Cardiac muscle cell (in vitro differentiated cells and primary cell): ENCODE data around the gene DIAPH2. TPM values are rescaled to one million over a fixed set of nuclear protein-coding genes. Genes with fewer than 3 reads are reported as not detected.

Experiments
- DNase-seq, 2 donors: peaks; one replicate each; pipeline versions ENCODE4 v3.0.0 to v3.0.0-alpha.2; 2010 to 2017; ENCODE audit warnings: low read depth in 1 of 2, low spot score in 1 of 2
- H3K27ac ChIP-seq: fragments of 200-600 bp; sonication (generic); 2 replicates; pipeline ENCODE4 v1.5.1; 2016
- H3K27me3 ChIP-seq: fragments of 200-600 bp; sonication (generic); 2 replicates; pipeline ENCODE4 v1.6.0; 2016; ENCODE audit warnings: control low read depth
- H3K36me3 ChIP-seq: fragments of 200-600 bp; sonication (generic); 2 replicates; pipeline ENCODE4 v1.5.1; 2016; ENCODE audit warnings: control low read depth
- H3K4me1 ChIP-seq: fragments of 200-600 bp; sonication (generic); 2 replicates; pipeline ENCODE4 v1.8.1; 2017; ENCODE audit warnings: low read depth, mild to moderate bottlenecking, mixed run types
- H3K4me3 ChIP-seq: fragments of 200-600 bp; sonication (generic); 2 replicates; pipeline ENCODE4 v1.5.1; 2016; ENCODE audit warnings: mild to moderate bottlenecking
- H3K9me3 ChIP-seq: fragments of 200-600 bp; sonication (generic); 2 replicates; pipeline ENCODE4 v1.5.1; 2017; ENCODE audit warnings: low read depth, mild to moderate bottlenecking, control low read depth
- CTCF ChIP-seq: IDR thresholded peaks from 2 replicates; pipeline ENCODE4 v1.5.1; 2012; ENCODE audit warnings: low read depth, mild to moderate bottlenecking, low read length
- polyA plus RNA-seq: library from polyadenylated mRNA; unstranded; fragments of >200 nt; fragmentation: Nextera tagmentation; extraction: Ambion mirVana; gene quantifications from 2 replicates; pipeline ENCODE4 v1.2.1, GENCODE V29; 2016
- total RNA-seq: library from RNA; depleted of rRNA; stranded (reverse); fragments of >200 nt; gene quantifications from 2 replicates; pipeline ENCODE4 v1.2.3, GENCODE V29; 2016

DIAPH2 gene
- 6.9 and 18.4 TPM in 2 replicates for total RNA-seq
- 9.1 and 17.4 TPM in 2 replicates for polyA plus RNA-seq

- H3K36me3 ChIP-seq = no peaks in the 10 kb centered on the region
- H3K4me1 ChIP-seq = no peaks in the 10 kb centered on the region
- peak; percentile 6 for TF ChIP-seq CTCF
- no peaks in the 10 kb centered on the region for H3K27me3 ChIP-seq
- no peaks in the 10 kb centered on the region for H3K9me3 ChIP-seq
- H3K4me3 ChIP-seq = peak within 1 kb of the TSS; percentile 66
- H3K27ac ChIP-seq = no peak within 1 kb of the TSS
- peak; percentile 87 to 89 for DNase-seq
These were observed at the start of gene DIAPH2 for GRCh38 chrX:96684339-96685209. TSS of gene DIAPH2 (plus strand) at chrX:96684842.

DNA sequence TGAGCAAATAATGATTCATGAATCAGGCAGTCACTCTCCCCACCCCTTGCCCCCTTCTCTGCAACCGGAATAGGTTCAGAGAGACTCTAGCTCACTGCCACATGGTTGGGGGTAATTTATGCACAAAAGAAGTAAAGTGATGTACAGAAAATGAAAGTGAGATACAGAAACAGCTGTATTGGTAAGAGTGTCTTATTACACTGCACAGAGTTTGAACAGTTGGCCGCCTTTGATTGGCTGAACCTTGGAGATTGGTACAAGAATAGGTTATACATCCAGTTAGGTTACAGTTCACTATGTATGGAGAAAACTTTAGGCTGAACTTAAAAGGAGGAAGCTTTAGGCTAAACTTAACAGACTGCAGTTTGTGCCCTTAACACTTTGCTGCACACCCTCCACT is 34.6 kb upstream of the DIAPH2 start:
- TF ChIP-seq CTCF = no peak
- Histone ChIP-seq H3K4me1 (no peaks in the 10 kb centered on the region), H3K9me3 (no peaks in the 10 kb centered on the region), H3K36me3 (no peaks in the 10 kb centered on the region), H3K27me3 (no peaks in the 10 kb centered on the region), H3K27ac (no peak overlapping the region), H3K4me3 (no peak overlapping the region)
- no peak for DNase-seq

- Histone ChIP-seq H3K4me1 (no peaks in the 10 kb centered on the region), H3K4me3 (no peak overlapping the region), H3K27ac (no peak overlapping the region), H3K36me3 (no peaks in the 10 kb centered on the region), H3K9me3 (no peaks in the 10 kb centered on the region), H3K27me3 (no peaks in the 10 kb centered on the region)
- DNase-seq = no peak
- TF ChIP-seq CTCF = no peak
These were observed 28.6 kb upstream of the DIAPH2 start for GRCh38 chrX:96655947-96656623.

DNA sequence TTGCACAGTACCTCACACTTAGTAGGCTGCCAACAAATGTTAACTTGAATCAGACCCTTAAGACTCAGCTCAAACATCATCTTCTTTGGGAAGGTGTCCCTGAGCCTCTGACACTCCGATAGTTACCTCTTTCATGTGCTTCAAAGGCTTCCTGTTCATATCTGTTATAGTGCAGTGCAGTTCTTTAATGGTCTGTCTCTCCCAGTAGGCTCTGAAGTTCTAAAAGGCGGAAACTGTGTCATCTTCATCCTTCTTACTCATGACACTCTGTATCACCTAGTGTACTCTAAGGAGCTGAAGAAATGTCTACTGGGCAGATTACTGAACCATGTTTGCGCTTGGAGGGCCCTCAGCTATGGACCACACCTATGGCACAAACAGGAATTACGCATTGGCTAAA is 2.1 kb upstream of the DIAPH2 start:
- H3K4me1 ChIP-seq = no peaks in the 10 kb centered on the region
- H3K4me3 ChIP-seq = no peak overlapping the region
- H3K36me3 ChIP-seq = no peaks in the 10 kb centered on the region
- H3K27me3 ChIP-seq = no peaks in the 10 kb centered on the region
- H3K9me3 ChIP-seq = no peaks in the 10 kb centered on the region
- no peak for TF ChIP-seq CTCF
- no peak for DNase-seq
- H3K27ac ChIP-seq = no peak overlapping the region

GRCh38 chrX:96683997-96684338 is 674 bp upstream of the DIAPH2 start:
- Histone ChIP-seq H3K36me3 (no peaks in the 10 kb centered on the region), H3K4me1 (no peaks in the 10 kb centered on the region), H3K27me3 (no peaks in the 10 kb centered on the region), H3K4me3 (no peak overlapping the region), H3K9me3 (no peaks in the 10 kb centered on the region), H3K27ac (no peak overlapping the region)
- DNase-seq = peak in 1 of 2 donors; percentile 30
- TF ChIP-seq CTCF = no peak
